Pons (tissue), 1 donor: ENCODE data around the gene SOX1.

Experiments used
- DNase-seq: peaks from one replicate; pipeline ENCODE4 v3.0.0-alpha.2; 2016; ENCODE audit warnings: low spot score

SOX1 gene

GRCh38 chr13:112106478-112107141 lies 39.7 kb downstream of the SOX1 start:
- DNase-seq = peak; percentile 72

GRCh38 chr13:112107289-112107688 lies 40.3 kb downstream of the SOX1 start:
- no peak for DNase-seq

GRCh38 chr13:112110479-112110878 lies 43.5 kb downstream of the SOX1 start:
- no peak for DNase-seq

GRCh38 chr13:112111239-112111857 lies 44.4 kb downstream of the SOX1 start:
- no peak for DNase-seq

- no peak for DNase-seq
These were observed 45.8 kb downstream of the SOX1 start for GRCh38 chr13:112112534-112113276.

- DNase-seq = no peak
These were observed 46.4 kb downstream of the SOX1 start for GRCh38 chr13:112113348-112113747.

GRCh38 chr13:112113851-112114250 lies 46.9 kb downstream of the SOX1 start:
- DNase-seq = no peak

- no peak for DNase-seq
These were observed 47.4 kb downstream of the SOX1 start for GRCh38 chr13:112114391-112114790.

- DNase-seq = no peak
These were observed 48.6 kb downstream of the SOX1 start for GRCh38 chr13:112115403-112116091.

GRCh38 chr13:112116187-112116950 lies 49.4 kb downstream of the SOX1 start:
- no peak for DNase-seq

GRCh38 chr13:112117258-112117954 lies 50.5 kb downstream of the SOX1 start:
- no peak for DNase-seq

- DNase-seq = no peak
These were observed 51.0 kb downstream of the SOX1 start for GRCh38 chr13:112117955-112118302.

- DNase-seq = no peak
These were observed 51.6 kb downstream of the SOX1 start for GRCh38 chr13:112118451-112119064.

- DNase-seq = no peak
These were observed 52.5 kb downstream of the SOX1 start for GRCh38 chr13:112119192-112120030.

- DNase-seq = no peak
These were observed 53.1 kb downstream of the SOX1 start for GRCh38 chr13:112120031-112120373.
